ENCODE data around the gene PLA2G4B. TPM values are rescaled to one million over a fixed set of nuclear protein-coding genes. Genes with fewer than 3 reads are reported as not detected.

PLA2G4B gene
- total and polyA plus RNA-seq, 2 experiments from 2014 or later, result 2.7 to 19.6 TPM

GRCh38 chr15:41881920-41882688 lies 43.5 kb downstream of the PLA2G4B start:
- H3K36me3 ChIP-seq (replicated peaks; ENCODE audit: insufficient read depth, low read depth), result no peaks in the 10 kb centered on the region
- H3K79me2 ChIP-seq, result no peaks in the 10 kb centered on the region
- no peaks in the 10 kb centered on the region for H3K9me2 ChIP-seq (replicated peaks; ENCODE audit: insufficient read depth)
- H3K4me1 ChIP-seq (ENCODE audit: insufficient read depth), result peaks cover 13% of the 10 kb centered on the region
- 8% methylated on average over 57 of the region's 81 CpGs for WGBS (ENCODE audit: low lambda C conversion rate, missing lambda C conversion rate)
- no peaks in the 10 kb centered on the region for H3K9me3 ChIP-seq (ENCODE audit: low read depth)
- no peak overlapping the region for H3K27ac ChIP-seq
- peak overlapping the region; percentile 88 for H3K4me2 ChIP-seq
- no peak overlapping the region for H3K4me3 ChIP-seq
- TF ChIP-seq EZH2 (IDR thresholded peaks at IDR 0.05; ENCODE audit: borderline replicate concordance) (no peak), EZH2phosphoT487 (IDR thresholded peaks at IDR 0.05; ENCODE audit: low read depth, severe bottlenecking, unreplicated experiment) (no peak)
- TF ChIP-seq, protein P1, sequence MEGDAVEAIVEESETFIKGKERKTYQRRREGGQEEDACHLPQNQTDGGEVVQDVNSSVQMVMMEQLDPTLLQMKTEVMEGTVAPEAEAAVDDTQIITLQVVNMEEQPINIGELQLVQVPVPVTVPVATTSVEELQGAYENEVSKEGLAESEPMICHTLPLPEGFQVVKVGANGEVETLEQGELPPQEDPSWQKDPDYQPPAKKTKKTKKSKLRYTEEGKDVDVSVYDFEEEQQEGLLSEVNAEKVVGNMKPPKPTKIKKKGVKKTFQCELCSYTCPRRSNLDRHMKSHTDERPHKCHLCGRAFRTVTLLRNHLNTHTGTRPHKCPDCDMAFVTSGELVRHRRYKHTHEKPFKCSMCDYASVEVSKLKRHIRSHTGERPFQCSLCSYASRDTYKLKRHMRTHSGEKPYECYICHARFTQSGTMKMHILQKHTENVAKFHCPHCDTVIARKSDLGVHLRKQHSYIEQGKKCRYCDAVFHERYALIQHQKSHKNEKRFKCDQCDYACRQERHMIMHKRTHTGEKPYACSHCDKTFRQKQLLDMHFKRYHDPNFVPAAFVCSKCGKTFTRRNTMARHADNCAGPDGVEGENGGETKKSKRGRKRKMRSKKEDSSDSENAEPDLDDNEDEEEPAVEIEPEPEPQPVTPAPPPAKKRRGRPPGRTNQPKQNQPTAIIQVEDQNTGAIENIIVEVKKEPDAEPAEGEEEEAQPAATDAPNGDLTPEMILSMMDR (IDR thresholded peaks at IDR 0.05; ENCODE audit: poor library complexity), result no peak
- H2AFZ ChIP-seq, result peak overlapping the region; percentile 45
- peak; percentile 23 for DNase-seq (ENCODE audit: low spot score)
- H3K27me3 ChIP-seq, result no peaks in the 10 kb centered on the region
- no peaks in the 10 kb centered on the region for H4K20me1 ChIP-seq (ENCODE audit: insufficient read depth, poor library complexity, severe bottlenecking)

DNA sequence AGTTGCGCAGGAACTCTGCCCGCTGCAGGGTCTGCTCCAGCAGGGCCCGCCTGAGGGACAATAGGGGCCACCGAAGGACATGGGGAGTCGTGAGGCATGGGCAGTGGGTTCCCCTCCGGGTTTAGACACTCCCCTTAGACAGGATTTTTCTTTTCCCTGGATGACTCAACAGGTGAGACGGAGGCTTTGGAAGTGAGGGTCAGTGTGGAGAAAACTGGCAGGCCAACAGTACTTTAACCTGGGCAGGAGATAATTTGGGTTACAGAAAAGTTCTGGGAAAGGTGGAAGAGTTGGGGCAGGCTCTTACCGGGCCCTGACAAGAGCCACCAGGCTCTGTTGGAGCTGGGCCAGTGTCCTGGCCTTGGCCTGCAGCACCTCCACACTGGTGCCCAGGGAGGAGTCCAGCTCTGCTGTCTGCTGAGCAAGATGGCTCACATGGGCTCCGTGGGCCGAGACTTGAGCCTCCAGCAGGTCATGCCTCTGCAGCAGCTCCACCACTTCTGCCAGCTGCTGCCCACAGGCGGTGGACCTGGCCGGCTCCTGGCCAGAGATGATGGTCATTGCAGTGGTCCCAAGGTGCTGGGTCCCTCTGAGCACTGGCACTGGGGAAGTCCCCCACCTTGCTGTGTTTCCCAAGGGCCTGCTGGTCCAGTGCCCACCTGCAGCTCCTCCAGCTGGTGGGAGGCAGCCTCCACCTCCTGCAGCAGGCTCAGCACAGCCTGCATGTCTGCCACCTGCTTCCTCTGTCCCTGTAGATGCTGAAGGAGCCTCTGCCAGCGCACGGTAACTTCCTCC lies 44.2 kb downstream of the PLA2G4B start:
- no peaks in the 10 kb centered on the region for H3K79me2 ChIP-seq
- no peaks in the 10 kb centered on the region for H3K9me2 ChIP-seq (replicated peaks; ENCODE audit: insufficient read depth)
- peaks cover 13% of the 10 kb centered on the region for H3K4me1 ChIP-seq (ENCODE audit: insufficient read depth)
- no peaks in the 10 kb centered on the region for H3K9me3 ChIP-seq (ENCODE audit: low read depth)
- peak overlapping the region; percentile 88 for H3K4me2 ChIP-seq
- no peak overlapping the region for H3K4me3 ChIP-seq
- H3K36me3 ChIP-seq (replicated peaks; ENCODE audit: insufficient read depth, low read depth), result no peaks in the 10 kb centered on the region
- peak overlapping the region; percentile 45 for H2AFZ ChIP-seq
- TF ChIP-seq, protein P1 (IDR thresholded peaks at IDR 0.05; ENCODE audit: poor library complexity), result no peak
- no peak for TF ChIP-seq EZH2phosphoT487 (IDR thresholded peaks at IDR 0.05; ENCODE audit: low read depth, severe bottlenecking, unreplicated experiment)
- no peak for TF ChIP-seq EZH2 (IDR thresholded peaks at IDR 0.05; ENCODE audit: borderline replicate concordance)
- no peak for DNase-seq (ENCODE audit: low spot score)
- H4K20me1 ChIP-seq (ENCODE audit: insufficient read depth, poor library complexity, severe bottlenecking), result no peaks in the 10 kb centered on the region
- 64% methylated on average over 14 of the region's 14 CpGs for WGBS (ENCODE audit: low lambda C conversion rate, missing lambda C conversion rate)
- H3K27me3 ChIP-seq, result no peaks in the 10 kb centered on the region
- H3K27ac ChIP-seq, result no peak overlapping the region

GRCh38 chr15:41883484-41883825 lies 44.8 kb downstream of the PLA2G4B start:
- H3K36me3 ChIP-seq (replicated peaks; ENCODE audit: insufficient read depth, low read depth), result no peaks in the 10 kb centered on the region
- no peaks in the 10 kb centered on the region for H3K9me3 ChIP-seq (ENCODE audit: low read depth)
- no peak overlapping the region for H3K4me2 ChIP-seq
- 100% methylated on average over 2 of the region's 2 CpGs for WGBS (ENCODE audit: low lambda C conversion rate, missing lambda C conversion rate)
- H3K27me3 ChIP-seq, result no peaks in the 10 kb centered on the region
- TF ChIP-seq EZH2phosphoT487 (IDR thresholded peaks at IDR 0.05; ENCODE audit: low read depth, severe bottlenecking, unreplicated experiment), result no peak
- TF ChIP-seq, protein P1 (IDR thresholded peaks at IDR 0.05; ENCODE audit: poor library complexity), result no peak
- no peak overlapping the region for H3K4me3 ChIP-seq
- no peaks in the 10 kb centered on the region for H3K9me2 ChIP-seq (replicated peaks; ENCODE audit: insufficient read depth)
- no peak overlapping the region for H3K27ac ChIP-seq
- no peak for DNase-seq (ENCODE audit: low spot score)
- H2AFZ ChIP-seq, result no peak overlapping the region
- H4K20me1 ChIP-seq (ENCODE audit: insufficient read depth, poor library complexity, severe bottlenecking), result no peaks in the 10 kb centered on the region
- peaks cover 13% of the 10 kb centered on the region for H3K4me1 ChIP-seq (ENCODE audit: insufficient read depth)
- no peaks in the 10 kb centered on the region for H3K79me2 ChIP-seq
